ENCODE results near the gene PRRG2. TPM values are rescaled to one million over a fixed set of nuclear protein-coding genes. Genes with fewer than 3 reads are reported as not detected.

PRRG2 gene
- total RNA-seq, 1 experiment from 2014 or later: 3.3 TPM

- WGBS (ENCODE audit: extremely low coverage, insufficient read length, low lambda C conversion rate): no CpG with 5 or more reads among the region's 13 CpGs
- Histone ChIP-seq H3K9me3 (ENCODE audit: control insufficient read depth, low read depth, low read length) (no peaks in the 10 kb centered on the region), H3K14ac (ENCODE audit: insufficient read depth, low read length) (no peak overlapping the region), H3K23me2 (ENCODE audit: insufficient read length, low read depth, low read length, poor library complexity, severe bottlenecking) (no peaks in the 10 kb centered on the region), H3K9ac (ENCODE audit: extremely low read depth, insufficient read length, low read length) (no peak overlapping the region), H4K91ac (ENCODE audit: insufficient read length, low read depth, low read length) (no peak overlapping the region), H2AK5ac (ENCODE audit: insufficient read length, low read length) (no peak overlapping the region), H3K4me1 (ENCODE audit: insufficient read depth, low read length) (no peaks in the 10 kb centered on the region), H3K4ac (ENCODE audit: low read depth, low read length) (no peak overlapping the region), H4K8ac (replicated peaks; ENCODE audit: insufficient read length, low read depth, low read length) (no peak overlapping the region), H3K27me3 (ENCODE audit: insufficient read depth, low read length) (no peaks in the 10 kb centered on the region), H2BK15ac (ENCODE audit: low read depth, low read length) (no peak overlapping the region), H3T11ph (ENCODE audit: low read length) (no peak overlapping the region), H4K5ac (ENCODE audit: insufficient read length, low read depth, low read length) (no peak overlapping the region), H3K23ac (ENCODE audit: insufficient read length, low read depth, low read length) (no peak overlapping the region), H2AFZ (ENCODE audit: low read length) (no peak overlapping the region), H2BK120ac (ENCODE audit: low read depth, low read length, poor library complexity, severe bottlenecking) (no peak overlapping the region), H3K18ac (ENCODE audit: insufficient read length, low read depth, low read length) (no peak overlapping the region), H3K4me2 (ENCODE audit: insufficient read depth, insufficient read length, low read length) (no peak overlapping the region), H3K27ac (ENCODE audit: insufficient read length, low read depth, low read length) (no peak overlapping the region), H4K20me1 (ENCODE audit: control insufficient read depth, insufficient read depth, insufficient read length) (no peaks in the 10 kb centered on the region), H2BK20ac (ENCODE audit: low read depth, low read length, poor library complexity, severe bottlenecking) (no peak overlapping the region), H3K79me2 (ENCODE audit: insufficient read depth, low read length) (no peaks in the 10 kb centered on the region), H2BK12ac (ENCODE audit: insufficient read length, low read depth, low read length) (no peak overlapping the region), H3K56ac (ENCODE audit: insufficient read length, low read depth, low read length) (no peak overlapping the region), H3K79me1 (ENCODE audit: insufficient read depth, low read depth, low read length, poor library complexity, severe bottlenecking) (no peaks in the 10 kb centered on the region), H2BK5ac (ENCODE audit: insufficient read length, low read length) (no peak overlapping the region)
- Mint-ChIP-seq H3K4me3 (no peak overlapping the region), H3K9me3 (no peaks in the 10 kb centered on the region), H3K27me3 (ENCODE audit: low read depth) (peaks cover 7% of the 10 kb centered on the region), H3K36me3 (ENCODE audit: insufficient read depth in 1 of 3, low read depth in 3 of 3) (peaks cover 0 to 19% (median 2%) of the 10 kb centered on the region in 3 experiments; a peak in 5 of 7 replicates), H3K27ac (0 out of 7 replicates have a peak overlapping the region, but pooled peaks of 1 of the 3 experiments have one; percentile 9), H3K4me1 (peaks cover 7 to 9% of the 10 kb centered on the region in 2 experiments)
- no peak for DNase-seq
- no peak for TF ChIP-seq CTCF (conservative IDR thresholded peaks at IDR 0.05)
Measured at GRCh38 chr19:49539192-49539952, 41.7 kb upstream of the PRRG2 start.

Measured in H9 (cell line).